Adrenal gland (tissue), 5 donors: ENCODE data around the gene TNNT2.

Experiments
- POLR2A ChIP-seq, 2 donors: fragments of 450-650 bp; IDR thresholded peaks; one replicate each; pipeline ENCODE4 v1.6.1; 2017; ENCODE audit warnings: antibody characterized with exemption in 2 of 2, mild to moderate bottlenecking in 2 of 2, moderate library complexity in 1 of 2
- TF ChIP-seq, protein P1 (sequence below), 6 experiments: fragments of 450-650 bp in 4 of 6; fragments of 200-600 bp in 2 of 6; sonication (generic) in 1 of 6; IDR thresholded peaks; 1 replicate in 5 of 6; 2 replicates in 1 of 6; pipeline versions ENCODE4 v1.5.1 to v1.8.0; 2016 to 2021; ENCODE audit warnings: antibody characterized with exemption in 6 of 6, mild to moderate bottlenecking in 2 of 6, moderate library complexity in 1 of 6
- donor health status: DM: no; HTN: no; CAD: no.

GRCh38 chr1:201375169-201375568 is 2.3 kb downstream of the TNNT2 start:
- TF ChIP-seq, protein P1, sequence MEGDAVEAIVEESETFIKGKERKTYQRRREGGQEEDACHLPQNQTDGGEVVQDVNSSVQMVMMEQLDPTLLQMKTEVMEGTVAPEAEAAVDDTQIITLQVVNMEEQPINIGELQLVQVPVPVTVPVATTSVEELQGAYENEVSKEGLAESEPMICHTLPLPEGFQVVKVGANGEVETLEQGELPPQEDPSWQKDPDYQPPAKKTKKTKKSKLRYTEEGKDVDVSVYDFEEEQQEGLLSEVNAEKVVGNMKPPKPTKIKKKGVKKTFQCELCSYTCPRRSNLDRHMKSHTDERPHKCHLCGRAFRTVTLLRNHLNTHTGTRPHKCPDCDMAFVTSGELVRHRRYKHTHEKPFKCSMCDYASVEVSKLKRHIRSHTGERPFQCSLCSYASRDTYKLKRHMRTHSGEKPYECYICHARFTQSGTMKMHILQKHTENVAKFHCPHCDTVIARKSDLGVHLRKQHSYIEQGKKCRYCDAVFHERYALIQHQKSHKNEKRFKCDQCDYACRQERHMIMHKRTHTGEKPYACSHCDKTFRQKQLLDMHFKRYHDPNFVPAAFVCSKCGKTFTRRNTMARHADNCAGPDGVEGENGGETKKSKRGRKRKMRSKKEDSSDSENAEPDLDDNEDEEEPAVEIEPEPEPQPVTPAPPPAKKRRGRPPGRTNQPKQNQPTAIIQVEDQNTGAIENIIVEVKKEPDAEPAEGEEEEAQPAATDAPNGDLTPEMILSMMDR (IDR thresholded peaks at IDR 0.05) = no peak
- TF ChIP-seq POLR2A (IDR thresholded peaks at IDR 0.05) = no peak
